Uterus (tissue), 4 donors: ENCODE data around the gene TFCP2L1. TPM values are rescaled to one million over a fixed set of nuclear protein-coding genes. Genes with fewer than 3 reads are reported as not detected.

Source experiments
- DNase-seq, 2 donors: peaks; one replicate each; pipeline ENCODE4 v3.0.0-alpha.2; 2019 to 2020
- H3K27ac ChIP-seq, 2 donors: fragments of 200-600 bp; sonication (generic); 1 replicate in 1 of 2; 2 replicates in 1 of 2; pipeline ENCODE4 v1.5.1; 2016 to 2018
- H3K27me3 ChIP-seq, 2 donors: fragments of 200-600 bp; sonication (generic); one replicate each; pipeline ENCODE4 v1.5.1; 2018 to 2019; ENCODE audit warnings: control low read depth in 1 of 2
- H3K36me3 ChIP-seq, 2 donors: fragments of 200-600 bp; sonication (generic); one replicate each; pipeline ENCODE4 v1.5.1; 2019; ENCODE audit warnings: control low read depth in 1 of 2
- H3K4me1 ChIP-seq, 2 donors: fragments of 200-600 bp; sonication (generic); one replicate each; pipeline ENCODE4 v1.5.1; 2018 to 2019; ENCODE audit warnings: control low read depth in 1 of 2
- H3K4me3 ChIP-seq, 2 donors: fragments of 200-600 bp; sonication (generic); 1 replicate in 1 of 2; 2 replicates in 1 of 2; pipeline ENCODE4 v1.5.1; 2018 to 2019; ENCODE audit warnings: mild to moderate bottlenecking in 1 of 2
- H3K9me3 ChIP-seq, 2 donors: fragments of 200-600 bp; sonication (generic); one replicate each; pipeline ENCODE4 v1.5.1; 2019; ENCODE audit warnings: control low read depth in 1 of 2
- POLR2A ChIP-seq, 2 donors: fragments of 450-650 bp; IDR thresholded peaks; one replicate each; pipeline ENCODE4 v1.6.1; 2016; ENCODE audit warnings: antibody characterized with exemption in 2 of 2, mild to moderate bottlenecking in 1 of 2, moderate library complexity in 1 of 2
- intact Hi-C: fragments of 100-400 bp; cut with DNase I; formaldehyde crosslinking; loops from one replicate; pipeline ENCODE4 v1.15.1; 2023; ENCODE audit warnings: low total_unique reads
- total RNA-seq, 4 donors: library from RNA; depleted of rRNA in 3 of 4; stranded (reverse); fragments of >200 nt in 3 of 4; gene quantifications; one replicate each; pipeline versions ENCODE4 v1.1.0 to v1.2.4, GENCODE V29; 2014 to 2023
- TF ChIP-seq, protein P1 (sequence below), 4 experiments: fragments of 200-600 bp in 2 of 4; fragments of 450-650 bp in 2 of 4; sonication (generic) in 2 of 4; IDR thresholded peaks; one replicate each; pipeline ENCODE4 v1.5.1; 2016 to 2019; ENCODE audit warnings: antibody characterized with exemption in 4 of 4, mild to moderate bottlenecking in 2 of 4, moderate library complexity in 1 of 4
- donor health status: DM: yes; HTN: yes; CAD: no.

TFCP2L1 gene
- total RNA-seq, 4 donors from 2014 or later: under 0.01 to 6.2 (median 2.1) TPM

DNA sequence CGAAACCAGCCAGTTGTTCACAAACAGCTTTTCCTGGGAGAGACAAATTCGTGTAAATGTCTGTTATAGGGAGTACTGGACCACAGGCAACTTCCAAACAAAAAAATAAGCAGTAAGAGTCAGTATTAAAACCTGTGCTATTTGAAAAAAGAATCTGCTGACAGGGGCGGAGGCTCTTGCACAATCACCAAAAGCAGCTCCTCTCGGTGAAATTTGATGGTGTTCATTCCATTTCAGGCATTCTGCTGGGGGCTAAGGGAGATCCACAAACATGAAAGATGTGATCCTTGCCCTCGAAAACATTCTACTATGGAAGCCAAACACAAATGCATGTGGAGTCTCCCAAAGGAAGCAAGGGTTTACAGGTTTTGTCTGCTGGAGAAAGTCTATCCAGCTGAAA is 45.0 kb downstream of the TFCP2L1 start:
- H3K4me1 ChIP-seq: no peaks in the 10 kb centered on the region
- H3K36me3 ChIP-seq: no peaks in the 10 kb centered on the region
- no peaks in the 10 kb centered on the region for H3K27me3 ChIP-seq
- no peak overlapping the region for H3K27ac ChIP-seq
- no peak for TF ChIP-seq POLR2A (IDR thresholded peaks at IDR 0.05)
- TF ChIP-seq, protein P1, sequence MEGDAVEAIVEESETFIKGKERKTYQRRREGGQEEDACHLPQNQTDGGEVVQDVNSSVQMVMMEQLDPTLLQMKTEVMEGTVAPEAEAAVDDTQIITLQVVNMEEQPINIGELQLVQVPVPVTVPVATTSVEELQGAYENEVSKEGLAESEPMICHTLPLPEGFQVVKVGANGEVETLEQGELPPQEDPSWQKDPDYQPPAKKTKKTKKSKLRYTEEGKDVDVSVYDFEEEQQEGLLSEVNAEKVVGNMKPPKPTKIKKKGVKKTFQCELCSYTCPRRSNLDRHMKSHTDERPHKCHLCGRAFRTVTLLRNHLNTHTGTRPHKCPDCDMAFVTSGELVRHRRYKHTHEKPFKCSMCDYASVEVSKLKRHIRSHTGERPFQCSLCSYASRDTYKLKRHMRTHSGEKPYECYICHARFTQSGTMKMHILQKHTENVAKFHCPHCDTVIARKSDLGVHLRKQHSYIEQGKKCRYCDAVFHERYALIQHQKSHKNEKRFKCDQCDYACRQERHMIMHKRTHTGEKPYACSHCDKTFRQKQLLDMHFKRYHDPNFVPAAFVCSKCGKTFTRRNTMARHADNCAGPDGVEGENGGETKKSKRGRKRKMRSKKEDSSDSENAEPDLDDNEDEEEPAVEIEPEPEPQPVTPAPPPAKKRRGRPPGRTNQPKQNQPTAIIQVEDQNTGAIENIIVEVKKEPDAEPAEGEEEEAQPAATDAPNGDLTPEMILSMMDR (IDR thresholded peaks at IDR 0.05): no peak
- no peaks in the 10 kb centered on the region for H3K9me3 ChIP-seq
- no peak for DNase-seq
- intact Hi-C loops: no loop called here
- no peak overlapping the region for H3K4me3 ChIP-seq

DNA sequence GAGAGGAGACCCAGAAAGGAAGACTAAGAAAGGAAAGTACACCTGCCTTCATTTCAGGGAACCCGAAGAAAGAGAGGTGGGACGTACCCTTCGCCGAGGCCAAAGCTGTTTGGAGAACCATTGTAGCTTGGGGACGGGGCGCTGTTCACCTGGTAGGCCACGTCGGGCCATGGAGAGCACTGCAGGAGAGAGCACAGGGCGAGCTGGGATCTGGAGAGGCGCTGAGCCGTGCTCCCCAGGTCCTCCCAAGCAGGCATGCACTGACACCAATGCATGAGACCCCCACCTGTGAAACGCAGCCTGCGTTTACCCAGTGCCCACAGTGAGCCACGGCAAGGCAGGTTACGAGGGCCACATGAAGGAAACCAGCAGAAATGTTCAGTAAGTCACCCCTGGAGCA is 45.5 kb downstream of the TFCP2L1 start:
- H3K9me3 ChIP-seq: no peaks in the 10 kb centered on the region
- no peak overlapping the region for H3K4me3 ChIP-seq
- no peak for TF ChIP-seq POLR2A (IDR thresholded peaks at IDR 0.05)
- DNase-seq: no peak
- no peaks in the 10 kb centered on the region for H3K27me3 ChIP-seq
- intact Hi-C loops: no loop called here
- H3K4me1 ChIP-seq: no peaks in the 10 kb centered on the region
- H3K27ac ChIP-seq: no peak overlapping the region
- no peaks in the 10 kb centered on the region for H3K36me3 ChIP-seq

DNA sequence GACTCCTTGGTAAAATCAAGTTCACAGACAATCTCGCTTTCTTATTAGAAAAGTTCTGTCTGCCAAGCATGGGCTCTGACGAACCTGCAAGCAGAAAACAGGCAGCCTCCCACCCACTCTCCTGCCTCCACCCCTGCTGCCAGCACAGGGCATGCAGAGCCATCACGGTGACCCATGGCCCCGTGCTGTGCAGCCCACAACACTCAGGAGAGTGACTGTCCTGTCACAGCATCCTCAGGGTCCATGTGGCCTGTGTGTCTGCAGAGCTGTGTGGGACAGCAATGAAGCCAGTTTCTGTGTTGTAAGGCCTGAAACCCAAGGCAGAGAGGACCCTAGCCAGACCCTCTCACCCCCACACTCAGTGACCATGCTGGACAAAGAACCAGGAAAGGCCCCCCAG is 46.2 kb downstream of the TFCP2L1 start:
- no peak for TF ChIP-seq POLR2A (IDR thresholded peaks at IDR 0.05)
- TF ChIP-seq, protein P1 (IDR thresholded peaks at IDR 0.05): no peak
- Histone ChIP-seq H3K27me3 (no peaks in the 10 kb centered on the region), H3K4me3 (no peak overlapping the region), H3K27ac (no peak overlapping the region), H3K4me1 (no peaks in the 10 kb centered on the region), H3K9me3 (no peaks in the 10 kb centered on the region), H3K36me3 (no peaks in the 10 kb centered on the region)
- DNase-seq: no peak
- intact Hi-C loops: no loop called here

DNA sequence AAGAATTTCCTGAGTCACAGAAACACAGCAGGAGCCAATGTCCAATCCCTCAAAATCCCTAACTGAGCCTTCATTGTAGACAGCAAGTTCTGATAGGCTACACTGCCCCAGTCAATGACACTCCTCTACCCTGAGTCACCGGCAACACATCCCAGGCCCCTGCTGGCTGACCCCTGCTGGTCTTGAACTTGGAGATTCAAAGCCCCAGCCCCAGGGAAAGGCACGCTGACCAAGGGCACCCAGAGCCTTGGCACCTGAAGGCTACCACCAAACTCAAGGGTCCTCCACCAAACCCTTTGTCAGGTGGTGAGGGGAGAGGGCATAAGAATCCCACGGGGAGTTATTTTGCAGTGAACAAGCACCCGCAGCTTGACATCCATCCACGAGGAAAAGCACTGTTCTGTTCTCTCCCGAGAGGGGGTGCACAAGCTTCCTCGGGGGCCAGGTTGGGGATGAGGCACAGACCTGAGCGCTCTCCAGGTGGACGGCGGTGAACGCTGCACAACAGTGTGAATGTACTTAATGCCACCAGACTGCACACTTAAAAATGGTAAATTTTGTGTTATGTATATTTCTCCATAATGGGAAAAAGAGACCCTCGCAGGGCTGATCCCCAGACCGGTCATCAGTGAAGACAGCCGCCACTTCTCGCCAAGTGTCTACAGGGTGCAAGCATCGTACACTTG is 46.9 kb downstream of the TFCP2L1 start:
- no peaks in the 10 kb centered on the region for H3K9me3 ChIP-seq
- no peak for DNase-seq
- intact Hi-C loops: no loop called here
- no peaks in the 10 kb centered on the region for H3K27me3 ChIP-seq
- H3K4me1 ChIP-seq: no peaks in the 10 kb centered on the region
- no peak overlapping the region for H3K27ac ChIP-seq
- no peaks in the 10 kb centered on the region for H3K36me3 ChIP-seq
- TF ChIP-seq, protein P1 (IDR thresholded peaks at IDR 0.05): no peak
- TF ChIP-seq POLR2A (IDR thresholded peaks at IDR 0.05): no peak
- H3K4me3 ChIP-seq: no peak overlapping the region

DNA sequence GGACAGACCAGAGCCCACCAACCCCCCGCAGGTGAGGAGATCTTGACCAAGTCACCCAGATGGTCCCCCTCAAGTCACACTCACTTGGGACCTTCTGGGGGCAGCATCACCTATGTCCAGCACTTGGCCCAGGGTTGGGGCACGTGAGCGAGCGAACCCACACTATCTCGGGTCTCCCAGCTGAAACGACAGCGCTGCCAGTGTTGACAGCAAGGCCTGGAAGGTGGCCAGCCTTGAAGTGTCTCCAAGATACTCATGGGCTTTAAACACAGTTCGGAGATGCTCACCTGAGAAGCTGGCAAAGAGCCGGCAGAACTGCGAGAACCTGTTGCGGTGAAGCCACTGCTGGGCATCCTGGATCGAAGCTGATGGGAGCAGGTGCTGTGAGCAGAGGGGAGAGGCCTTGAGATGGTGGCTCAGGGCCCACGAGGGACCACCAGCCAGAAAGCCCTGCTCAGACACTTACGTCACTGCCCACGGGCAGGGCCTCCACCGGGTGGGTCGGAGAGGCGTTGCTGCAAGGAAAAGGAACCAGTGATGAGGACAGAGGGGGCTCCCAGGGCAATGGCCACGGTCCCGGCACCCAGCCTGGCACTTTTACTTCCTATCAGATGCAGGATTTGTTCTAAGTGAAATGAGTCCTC is 47.5 kb downstream of the TFCP2L1 start:
- H3K4me1 ChIP-seq: no peaks in the 10 kb centered on the region
- H3K27ac ChIP-seq: no peak overlapping the region
- no peak for DNase-seq
- no peaks in the 10 kb centered on the region for H3K36me3 ChIP-seq
- no peak overlapping the region for H3K4me3 ChIP-seq
- intact Hi-C loops: no loop called here
- H3K9me3 ChIP-seq: no peaks in the 10 kb centered on the region
- no peaks in the 10 kb centered on the region for H3K27me3 ChIP-seq
- TF ChIP-seq, protein P1 (IDR thresholded peaks at IDR 0.05): no peak
- no peak for TF ChIP-seq POLR2A (IDR thresholded peaks at IDR 0.05)
